ENCODE measurements around the gene FBRS.

GRCh38 chr16:30700491-30700890, 42.3 kb downstream of the FBRS start:
- TF ChIP-seq, protein P1, sequence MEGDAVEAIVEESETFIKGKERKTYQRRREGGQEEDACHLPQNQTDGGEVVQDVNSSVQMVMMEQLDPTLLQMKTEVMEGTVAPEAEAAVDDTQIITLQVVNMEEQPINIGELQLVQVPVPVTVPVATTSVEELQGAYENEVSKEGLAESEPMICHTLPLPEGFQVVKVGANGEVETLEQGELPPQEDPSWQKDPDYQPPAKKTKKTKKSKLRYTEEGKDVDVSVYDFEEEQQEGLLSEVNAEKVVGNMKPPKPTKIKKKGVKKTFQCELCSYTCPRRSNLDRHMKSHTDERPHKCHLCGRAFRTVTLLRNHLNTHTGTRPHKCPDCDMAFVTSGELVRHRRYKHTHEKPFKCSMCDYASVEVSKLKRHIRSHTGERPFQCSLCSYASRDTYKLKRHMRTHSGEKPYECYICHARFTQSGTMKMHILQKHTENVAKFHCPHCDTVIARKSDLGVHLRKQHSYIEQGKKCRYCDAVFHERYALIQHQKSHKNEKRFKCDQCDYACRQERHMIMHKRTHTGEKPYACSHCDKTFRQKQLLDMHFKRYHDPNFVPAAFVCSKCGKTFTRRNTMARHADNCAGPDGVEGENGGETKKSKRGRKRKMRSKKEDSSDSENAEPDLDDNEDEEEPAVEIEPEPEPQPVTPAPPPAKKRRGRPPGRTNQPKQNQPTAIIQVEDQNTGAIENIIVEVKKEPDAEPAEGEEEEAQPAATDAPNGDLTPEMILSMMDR (IDR thresholded peaks at IDR 0.05) = no peak
- TF ChIP-seq NRF1 (IDR thresholded peaks at IDR 0.05; ENCODE audit: low read depth, low read length) (no peak), SMC3 (IDR thresholded peaks at IDR 0.05; ENCODE audit: low read depth, low read length) (no peak), USF2 (IDR thresholded peaks at IDR 0.05; ENCODE audit: borderline replicate concordance, low read depth, low read length) (no peak), POLR2AphosphoS5 (IDR thresholded peaks at IDR 0.05; ENCODE audit: low read depth, low read length) (no peak), CHD2 (IDR thresholded peaks at IDR 0.05; ENCODE audit: low read length, partially characterized antibody) (no peak), EZH2phosphoT487 (IDR thresholded peaks at IDR 0.05; ENCODE audit: borderline replicate concordance, low read depth) (no peak), RFX5 (IDR thresholded peaks at IDR 0.05; ENCODE audit: low read length) (no peak), RAD21 (IDR thresholded peaks at IDR 0.05; ENCODE audit: low read length) (no peak), TAF1 (IDR thresholded peaks at IDR 0.05; ENCODE audit: borderline replicate concordance, low read depth, low read length) (no peak), USF1 (IDR thresholded peaks at IDR 0.05; ENCODE audit: borderline replicate concordance, low read depth) (no peak), EP300 (IDR thresholded peaks at IDR 0.05; ENCODE audit: borderline replicate concordance in 1 of 2, low read depth in 1 of 2, low read length in 1 of 2) (no peak)
- TF ChIP-seq, protein P2, sequence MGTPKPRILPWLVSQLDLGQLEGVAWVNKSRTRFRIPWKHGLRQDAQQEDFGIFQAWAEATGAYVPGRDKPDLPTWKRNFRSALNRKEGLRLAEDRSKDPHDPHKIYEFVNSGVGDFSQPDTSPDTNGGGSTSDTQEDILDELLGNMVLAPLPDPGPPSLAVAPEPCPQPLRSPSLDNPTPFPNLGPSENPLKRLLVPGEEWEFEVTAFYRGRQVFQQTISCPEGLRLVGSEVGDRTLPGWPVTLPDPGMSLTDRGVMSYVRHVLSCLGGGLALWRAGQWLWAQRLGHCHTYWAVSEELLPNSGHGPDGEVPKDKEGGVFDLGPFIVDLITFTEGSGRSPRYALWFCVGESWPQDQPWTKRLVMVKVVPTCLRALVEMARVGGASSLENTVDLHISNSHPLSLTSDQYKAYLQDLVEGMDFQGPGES (IDR thresholded peaks at IDR 0.05; ENCODE audit: low read depth, low read length) = no peak
- TF ChIP-seq, protein P3, sequence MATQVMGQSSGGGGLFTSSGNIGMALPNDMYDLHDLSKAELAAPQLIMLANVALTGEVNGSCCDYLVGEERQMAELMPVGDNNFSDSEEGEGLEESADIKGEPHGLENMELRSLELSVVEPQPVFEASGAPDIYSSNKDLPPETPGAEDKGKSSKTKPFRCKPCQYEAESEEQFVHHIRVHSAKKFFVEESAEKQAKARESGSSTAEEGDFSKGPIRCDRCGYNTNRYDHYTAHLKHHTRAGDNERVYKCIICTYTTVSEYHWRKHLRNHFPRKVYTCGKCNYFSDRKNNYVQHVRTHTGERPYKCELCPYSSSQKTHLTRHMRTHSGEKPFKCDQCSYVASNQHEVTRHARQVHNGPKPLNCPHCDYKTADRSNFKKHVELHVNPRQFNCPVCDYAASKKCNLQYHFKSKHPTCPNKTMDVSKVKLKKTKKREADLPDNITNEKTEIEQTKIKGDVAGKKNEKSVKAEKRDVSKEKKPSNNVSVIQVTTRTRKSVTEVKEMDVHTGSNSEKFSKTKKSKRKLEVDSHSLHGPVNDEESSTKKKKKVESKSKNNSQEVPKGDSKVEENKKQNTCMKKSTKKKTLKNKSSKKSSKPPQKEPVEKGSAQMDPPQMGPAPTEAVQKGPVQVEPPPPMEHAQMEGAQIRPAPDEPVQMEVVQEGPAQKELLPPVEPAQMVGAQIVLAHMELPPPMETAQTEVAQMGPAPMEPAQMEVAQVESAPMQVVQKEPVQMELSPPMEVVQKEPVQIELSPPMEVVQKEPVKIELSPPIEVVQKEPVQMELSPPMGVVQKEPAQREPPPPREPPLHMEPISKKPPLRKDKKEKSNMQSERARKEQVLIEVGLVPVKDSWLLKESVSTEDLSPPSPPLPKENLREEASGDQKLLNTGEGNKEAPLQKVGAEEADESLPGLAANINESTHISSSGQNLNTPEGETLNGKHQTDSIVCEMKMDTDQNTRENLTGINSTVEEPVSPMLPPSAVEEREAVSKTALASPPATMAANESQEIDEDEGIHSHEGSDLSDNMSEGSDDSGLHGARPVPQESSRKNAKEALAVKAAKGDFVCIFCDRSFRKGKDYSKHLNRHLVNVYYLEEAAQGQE (IDR thresholded peaks at IDR 0.05; ENCODE audit: low read depth, low read length) = no peak

Data from SK-N-SH (cell line).